Upper lobe of right lung (tissue), 1 donor: ENCODE data around the gene SLC49A3. TPM values are rescaled to one million over a fixed set of nuclear protein-coding genes. Genes with fewer than 3 reads are reported as not detected.
"Not testable (repeated sequence)": the region's sequence is repeated elsewhere in the genome, so short reads cannot be mapped to it uniquely, and the experiment has no call there.

Experiments
- ATAC-seq: fragments of 200-7000 bp; cut with Tn5 transposase; one replicate; pipeline ENCODE4 v1.9.1; 2020; ENCODE audit warnings: mild to moderate bottlenecking, moderate library complexity
- DNase-seq: peaks from one replicate; pipeline ENCODE4 v3.0.0-alpha.2; 2020
- H3K27ac ChIP-seq: fragments of 200-600 bp; one replicate; pipeline ENCODE4 v1.8.0; 2022
- H3K27me3 ChIP-seq: fragments of 200-600 bp; one replicate; pipeline ENCODE4 v1.8.0; 2022; ENCODE audit warnings: mild to moderate bottlenecking
- H3K36me3 ChIP-seq: fragments of 200-600 bp; one replicate; pipeline ENCODE4 v1.8.0; 2022
- H3K4me1 ChIP-seq: fragments of 200-600 bp; one replicate; pipeline ENCODE4 v1.8.0; 2022
- H3K4me3 ChIP-seq: fragments of 200-600 bp; one replicate; pipeline ENCODE4 v1.8.0; 2022; ENCODE audit warnings: mild to moderate bottlenecking
- H3K9me3 ChIP-seq: fragments of 200-600 bp; one replicate; pipeline ENCODE4 v1.8.0; 2022
- CTCF ChIP-seq: fragments of 200-600 bp; IDR thresholded peaks from one replicate; pipeline ENCODE4 v1.8.0; 2022; ENCODE audit warnings: antibody characterized with exemption
- intact Hi-C: fragments of 100-400 bp; cut with DNase I; formaldehyde crosslinking; loops from one replicate; pipeline ENCODE4 v1.11.0; 2022
- total RNA-seq: library from RNA; stranded (reverse); fragmentation: NEBNext Ultra II Directional; extraction: Animal tissue kit (Norgen Biotek cat#: 25700); gene quantifications from one replicate; pipeline ENCODE4 v1.2.1, GENCODE V29; 2021
- donor health status: DM: no; HTN: yes; CAD: no; lungs with severe emphysema.

The SLC49A3 gene
- total RNA-seq, 1 donor from 2014 or later, result 32.9 TPM

- Histone ChIP-seq H3K36me3 (no peaks in the 10 kb centered on the region), H3K27ac (no peak overlapping the region), H3K4me3 (no peak overlapping the region), H3K27me3 (no peaks in the 10 kb centered on the region), H3K9me3 (no peaks in the 10 kb centered on the region), H3K4me1 (peaks cover 17% of the 10 kb centered on the region)
- ATAC-seq, result no peak
- intact Hi-C loops, result no loop called here
- DNase-seq, result no peak
- TF ChIP-seq CTCF, result no peak
Observed at GRCh38 chr4:710116-710515, 21.2 kb upstream of the SLC49A3 start.

- Histone ChIP-seq H3K27me3 (no peaks in the 10 kb centered on the region), H3K36me3 (no peaks in the 10 kb centered on the region), H3K4me1 (peaks cover 17% of the 10 kb centered on the region), H3K9me3 (no peaks in the 10 kb centered on the region), H3K4me3 (no peak overlapping the region), H3K27ac (no peak overlapping the region)
- no peak for TF ChIP-seq CTCF
- intact Hi-C loops, result no loop called here
- DNase-seq (no peak), ATAC-seq (no peak)
Observed at GRCh38 chr4:709348-709747, 20.4 kb upstream of the SLC49A3 start.

GRCh38 chr4:708631-708933 lies 19.6 kb upstream of the SLC49A3 start:
- Histone ChIP-seq H3K9me3 (no peaks in the 10 kb centered on the region), H3K4me3 (no peak overlapping the region), H3K36me3 (no peaks in the 10 kb centered on the region), H3K4me1 (peaks cover 17% of the 10 kb centered on the region), H3K27ac (no peak overlapping the region), H3K27me3 (no peaks in the 10 kb centered on the region)
- ATAC-seq (no peak), DNase-seq (no peak)
- intact Hi-C loops, result no loop called here
- TF ChIP-seq CTCF, result no peak

GRCh38 chr4:707929-708630 lies 19.1 kb upstream of the SLC49A3 start:
- ATAC-seq (no peak), DNase-seq (no peak)
- no peak overlapping the region for H3K27ac ChIP-seq
- intact Hi-C loops, result no loop called here
- peaks cover 17% of the 10 kb centered on the region for H3K4me1 ChIP-seq
- no peaks in the 10 kb centered on the region for H3K36me3 ChIP-seq
- H3K4me3 ChIP-seq, result no peak overlapping the region
- no peaks in the 10 kb centered on the region for H3K9me3 ChIP-seq
- TF ChIP-seq CTCF, result no peak
- H3K27me3 ChIP-seq, result no peaks in the 10 kb centered on the region

- Histone ChIP-seq H3K4me3 (peak overlapping the region; percentile 42), H3K36me3 (no peaks in the 10 kb centered on the region), H3K27ac (peak overlapping the region; percentile 3), H3K27me3 (no peaks in the 10 kb centered on the region), H3K4me1 (peaks cover 17% of the 10 kb centered on the region), H3K9me3 (no peaks in the 10 kb centered on the region)
- intact Hi-C loops, result no loop called here
- no peak for TF ChIP-seq CTCF
- DNase-seq, result no peak
- no peak for ATAC-seq
Observed at GRCh38 chr4:706834-707598, 18.1 kb upstream of the SLC49A3 start.

- H3K36me3 ChIP-seq, DNase-seq, H3K9me3 ChIP-seq, H3K27me3 ChIP-seq, ATAC-seq, intact Hi-C loops: not testable (repeated sequence)
- H3K27ac ChIP-seq, result peak overlapping the region; percentile 93
- peaks cover 17% of the 10 kb centered on the region for H3K4me1 ChIP-seq
- peak overlapping the region; percentile 87 for H3K4me3 ChIP-seq
Observed at GRCh38 chr4:706083-706633, 17.2 kb upstream of the SLC49A3 start.
